ENCODE data around the gene ZDBF2.

Gene ZDBF2

DNA sequence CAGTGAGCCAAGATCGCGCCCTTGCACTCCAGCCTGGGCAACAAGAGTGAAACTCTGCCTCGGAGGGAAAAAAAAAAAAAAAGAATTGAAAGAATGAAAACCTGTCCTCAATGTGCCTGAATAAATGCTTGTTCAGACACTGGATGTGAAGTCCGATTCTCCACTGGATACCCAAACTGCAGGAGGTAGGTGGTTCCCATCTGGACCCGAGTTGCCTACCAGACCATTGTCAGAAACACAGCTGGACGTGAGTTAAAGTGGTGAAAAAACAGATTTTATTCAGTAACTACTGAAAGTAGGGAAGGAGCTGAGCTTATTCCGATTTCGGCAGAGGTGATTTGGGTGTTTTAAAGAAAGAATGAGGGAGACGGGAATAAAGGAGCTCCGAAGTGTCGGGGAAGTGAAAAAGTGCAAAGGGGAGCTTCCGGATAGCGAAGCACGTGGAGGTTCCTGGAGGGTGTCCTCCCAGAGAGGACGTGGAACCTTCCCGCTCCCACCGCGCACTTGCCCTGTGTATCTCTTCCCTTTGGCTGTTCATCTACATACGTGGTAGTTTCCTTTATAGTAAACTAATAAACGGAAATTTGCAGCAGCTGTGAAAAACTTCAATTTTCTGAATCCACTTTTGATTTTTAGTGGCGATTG lies 10.4 kb upstream of the ZDBF2 start:
- Histone ChIP-seq H3K4me3 (ENCODE audit: low read length) (0 out of 2 replicates have a peak overlapping the region, but pooled peaks have one; percentile 24), H3K9me3 (ENCODE audit: control insufficient read depth, insufficient read depth, low read length) (no peaks in the 10 kb centered on the region), H3K4me2 (ENCODE audit: low read length) (peak overlapping the region; percentile 22; the same call in 1 of the 2 replicates), H3K79me2 (ENCODE audit: control insufficient read depth, low read length) (no peaks in the 10 kb centered on the region), H3K27me3 (ENCODE audit: control insufficient read depth, low read length) (peaks cover 80% of the 10 kb centered on the region), H3F3A (ENCODE audit: control insufficient read depth, insufficient read depth) (no peaks in the 10 kb centered on the region), H3K9me2 (replicated peaks; ENCODE audit: control insufficient read depth, low read length) (no peaks in the 10 kb centered on the region), H4K20me1 (ENCODE audit: control insufficient read depth, insufficient read depth, low read depth, low read length) (no peaks in the 10 kb centered on the region), H3K36me3 (ENCODE audit: control insufficient read depth, low read length) (no peaks in the 10 kb centered on the region), H3K27ac (ENCODE audit: low read depth, low read length) (no peak overlapping the region), H3K4me1 (ENCODE audit: control insufficient read depth, low read length) (no peaks in the 10 kb centered on the region; the same call in 1 of the 2 replicates)
- TF ChIP-seq, protein P1, sequence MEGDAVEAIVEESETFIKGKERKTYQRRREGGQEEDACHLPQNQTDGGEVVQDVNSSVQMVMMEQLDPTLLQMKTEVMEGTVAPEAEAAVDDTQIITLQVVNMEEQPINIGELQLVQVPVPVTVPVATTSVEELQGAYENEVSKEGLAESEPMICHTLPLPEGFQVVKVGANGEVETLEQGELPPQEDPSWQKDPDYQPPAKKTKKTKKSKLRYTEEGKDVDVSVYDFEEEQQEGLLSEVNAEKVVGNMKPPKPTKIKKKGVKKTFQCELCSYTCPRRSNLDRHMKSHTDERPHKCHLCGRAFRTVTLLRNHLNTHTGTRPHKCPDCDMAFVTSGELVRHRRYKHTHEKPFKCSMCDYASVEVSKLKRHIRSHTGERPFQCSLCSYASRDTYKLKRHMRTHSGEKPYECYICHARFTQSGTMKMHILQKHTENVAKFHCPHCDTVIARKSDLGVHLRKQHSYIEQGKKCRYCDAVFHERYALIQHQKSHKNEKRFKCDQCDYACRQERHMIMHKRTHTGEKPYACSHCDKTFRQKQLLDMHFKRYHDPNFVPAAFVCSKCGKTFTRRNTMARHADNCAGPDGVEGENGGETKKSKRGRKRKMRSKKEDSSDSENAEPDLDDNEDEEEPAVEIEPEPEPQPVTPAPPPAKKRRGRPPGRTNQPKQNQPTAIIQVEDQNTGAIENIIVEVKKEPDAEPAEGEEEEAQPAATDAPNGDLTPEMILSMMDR (IDR thresholded peaks at IDR 0.05; ENCODE audit: low read depth, low read length, poor library complexity, severe bottlenecking) = no peak
- 0 out of 2 replicates have a peak, but pooled peaks have one; percentile 69 for TF ChIP-seq EZH2phosphoT487 (IDR thresholded peaks at IDR 0.05; ENCODE audit: borderline replicate concordance, low read length)

DNA sequence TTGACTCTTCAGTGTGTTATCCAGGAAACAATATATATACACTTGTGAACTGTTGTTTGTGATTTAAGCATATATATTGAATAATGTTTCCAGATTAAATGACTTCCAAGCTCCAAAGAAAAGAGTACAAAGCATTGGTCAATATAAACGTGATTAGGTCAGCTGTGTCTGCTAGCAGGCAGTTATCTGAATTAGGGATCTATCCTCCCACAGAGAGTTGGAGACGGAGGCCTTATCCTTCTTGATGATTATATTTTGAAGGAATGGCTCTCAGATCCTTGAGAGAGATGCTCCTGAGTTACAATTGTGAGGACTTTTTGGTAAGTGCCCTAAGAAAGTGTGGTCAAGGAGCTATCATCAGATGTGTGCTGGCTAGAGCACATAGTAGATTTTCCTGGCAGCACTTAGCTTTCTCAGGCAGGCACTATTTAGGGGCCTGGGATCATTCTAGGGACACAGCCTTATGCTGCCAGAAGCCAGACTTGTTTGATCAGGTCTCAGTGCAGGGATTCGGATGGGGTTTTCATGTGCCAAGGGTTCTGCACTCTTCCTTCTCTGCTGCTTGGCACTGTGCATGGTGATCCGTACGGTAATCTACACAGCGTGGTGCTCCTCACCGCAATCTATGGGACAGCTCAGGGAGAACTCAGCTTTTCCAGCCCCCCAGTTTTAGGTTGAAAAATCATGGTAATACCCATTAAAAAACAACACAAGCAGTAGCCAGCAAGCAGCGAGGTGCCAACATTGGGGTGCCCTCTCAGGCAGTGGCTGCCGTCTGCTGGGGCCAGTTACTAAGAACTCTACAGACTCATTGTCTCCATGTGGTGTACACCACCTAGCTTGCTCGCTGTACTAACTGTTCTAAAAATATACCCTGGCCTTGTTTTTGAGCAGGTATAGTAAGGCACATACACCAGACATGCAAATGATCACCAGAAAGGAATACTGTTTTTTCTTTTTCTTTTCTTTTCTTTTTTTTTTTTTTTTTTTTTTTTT lies 8.0 kb upstream of the ZDBF2 start:
- Histone ChIP-seq H3K4me1 (ENCODE audit: control insufficient read depth, low read length) (no peaks in the 10 kb centered on the region; the same call in 1 of the 2 replicates), H3K36me3 (ENCODE audit: control insufficient read depth, low read length) (no peaks in the 10 kb centered on the region), H4K20me1 (ENCODE audit: control insufficient read depth, insufficient read depth, low read depth, low read length) (no peaks in the 10 kb centered on the region), H3F3A (ENCODE audit: control insufficient read depth, insufficient read depth) (no peaks in the 10 kb centered on the region), H3K27me3 (ENCODE audit: control insufficient read depth, low read length) (peaks cover 68% of the 10 kb centered on the region), H3K27ac (ENCODE audit: low read depth, low read length) (no peak overlapping the region), H3K4me3 (ENCODE audit: low read length) (no peak overlapping the region), H3K4me2 (ENCODE audit: low read length) (no peak overlapping the region), H3K9me3 (ENCODE audit: control insufficient read depth, insufficient read depth, low read length) (no peaks in the 10 kb centered on the region), H3K9me2 (replicated peaks; ENCODE audit: control insufficient read depth, low read length) (no peaks in the 10 kb centered on the region), H3K79me2 (ENCODE audit: control insufficient read depth, low read length) (no peaks in the 10 kb centered on the region)
- TF ChIP-seq EZH2phosphoT487 (IDR thresholded peaks at IDR 0.05; ENCODE audit: borderline replicate concordance, low read length) = no peak
- TF ChIP-seq, protein P1 (IDR thresholded peaks at IDR 0.05; ENCODE audit: low read depth, low read length, poor library complexity, severe bottlenecking) = no peak

DNA sequence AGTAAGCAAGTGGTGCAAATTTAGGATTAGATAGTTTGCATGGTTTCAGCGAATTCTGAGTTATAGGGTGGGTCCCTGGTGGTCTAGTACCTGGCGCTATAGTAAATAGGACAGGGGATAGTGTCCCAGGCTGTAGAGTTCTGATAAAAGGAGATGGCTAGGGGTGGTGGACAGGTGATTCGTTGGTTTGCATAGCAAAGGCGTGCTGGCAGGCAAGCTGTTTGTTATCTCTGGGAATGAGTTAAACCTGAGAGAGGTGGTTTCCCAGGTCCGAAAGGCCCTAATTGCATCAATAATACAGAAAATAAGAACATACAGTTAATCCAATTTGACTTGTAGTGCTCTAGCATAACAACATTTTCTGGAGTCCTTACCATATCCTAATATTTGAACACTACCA lies 6.9 kb upstream of the ZDBF2 start:
- Histone ChIP-seq H3K79me2 (ENCODE audit: control insufficient read depth, low read length) (no peaks in the 10 kb centered on the region), H3K4me2 (ENCODE audit: low read length) (no peak overlapping the region), H3K27ac (ENCODE audit: low read depth, low read length) (no peak overlapping the region)

More for the DNA sequence above, 6.9 kb upstream of the ZDBF2 start:
- Histone ChIP-seq H3K9me2 (replicated peaks; ENCODE audit: control insufficient read depth, low read length) (no peaks in the 10 kb centered on the region), H3K9me3 (ENCODE audit: control insufficient read depth, insufficient read depth, low read length) (no peaks in the 10 kb centered on the region), H3K27me3 (ENCODE audit: control insufficient read depth, low read length) (peaks cover 68% of the 10 kb centered on the region), H3K36me3 (ENCODE audit: control insufficient read depth, low read length) (no peaks in the 10 kb centered on the region), H3F3A (ENCODE audit: control insufficient read depth, insufficient read depth) (no peaks in the 10 kb centered on the region), H3K4me3 (ENCODE audit: low read length) (no peak overlapping the region), H3K4me1 (ENCODE audit: control insufficient read depth, low read length) (no peaks in the 10 kb centered on the region; the same call in 1 of the 2 replicates), H4K20me1 (ENCODE audit: control insufficient read depth, insufficient read depth, low read depth, low read length) (no peaks in the 10 kb centered on the region)
- TF ChIP-seq EZH2phosphoT487 (IDR thresholded peaks at IDR 0.05; ENCODE audit: borderline replicate concordance, low read length) = no peak
- TF ChIP-seq, protein P1 (IDR thresholded peaks at IDR 0.05; ENCODE audit: low read depth, low read length, poor library complexity, severe bottlenecking) = no peak

All from DOHH2 (cell line).